ENCODE measurements around the gene ST6GALNAC3. TPM values are rescaled to one million over a fixed set of nuclear protein-coding genes. Genes with fewer than 3 reads are reported as not detected.

Gene ST6GALNAC3
- total and polyA plus RNA-seq, 3 donors from 2014 or later = 0.46 to 0.87 (median 0.74) TPM

- no peak overlapping the region for H3K27ac ChIP-seq
- intact Hi-C loops (cut with DNase I; ENCODE audit: low total_unique reads) = no loop called here
- DNase-seq = no peak
- 52 to 64% methylated on average over 4 of the region's 4 CpGs for WGBS, 2 donors
- no peaks in the 10 kb centered on the region for H3K27me3 ChIP-seq
- no peak overlapping the region for H3K4me3 ChIP-seq
- no peaks in the 10 kb centered on the region for H3K36me3 ChIP-seq (ENCODE audit: low read depth, missing control alignments)
- H3K9me3 ChIP-seq = no peaks in the 10 kb centered on the region
- no peaks in the 10 kb centered on the region for H3K4me1 ChIP-seq
- TF ChIP-seq POLR2A (IDR thresholded peaks at IDR 0.05) (no peak), CTCF (IDR thresholded peaks at IDR 0.05) (no peak)
Observed at GRCh38 chr1:76156987-76157386, 82.4 kb downstream of the ST6GALNAC3 start.

GRCh38 chr1:76158126-76158525, 83.6 kb downstream of the ST6GALNAC3 start:
- no peak overlapping the region for H3K27ac ChIP-seq
- no peaks in the 10 kb centered on the region for H3K36me3 ChIP-seq (ENCODE audit: low read depth, missing control alignments)
- no peaks in the 10 kb centered on the region for H3K9me3 ChIP-seq
- no peaks in the 10 kb centered on the region for H3K27me3 ChIP-seq
- H3K4me1 ChIP-seq = no peaks in the 10 kb centered on the region
- intact Hi-C loops (cut with DNase I; ENCODE audit: low total_unique reads) = no loop called here
- 85% methylated on average over 4 of the region's 4 CpGs for WGBS, 2 donors
- no peak overlapping the region for H3K4me3 ChIP-seq
- no peak for TF ChIP-seq CTCF (IDR thresholded peaks at IDR 0.05)
- no peak for TF ChIP-seq POLR2A (IDR thresholded peaks at IDR 0.05)
- no peak for DNase-seq

GRCh38 chr1:76160225-76160624, 85.7 kb downstream of the ST6GALNAC3 start:
- Histone ChIP-seq H3K36me3 (ENCODE audit: low read depth, missing control alignments) (no peaks in the 10 kb centered on the region), H3K9me3 (no peaks in the 10 kb centered on the region), H3K27ac (no peak overlapping the region), H3K27me3 (no peaks in the 10 kb centered on the region), H3K4me3 (no peak overlapping the region), H3K4me1 (no peaks in the 10 kb centered on the region)
- TF ChIP-seq POLR2A (IDR thresholded peaks at IDR 0.05) (no peak), CTCF (IDR thresholded peaks at IDR 0.05) (no peak)
- WGBS, 2 donors = 80 to 90% methylated on average over 4 of the region's 4 CpGs
- DNase-seq = no peak
- intact Hi-C loops (cut with DNase I; ENCODE audit: low total_unique reads) = no loop called here

- WGBS, 2 donors = 86 to 87% methylated on average over 2 of the region's 2 CpGs
- Histone ChIP-seq H3K36me3 (ENCODE audit: low read depth, missing control alignments) (no peaks in the 10 kb centered on the region), H3K27me3 (no peaks in the 10 kb centered on the region), H3K4me3 (no peak overlapping the region), H3K9me3 (no peaks in the 10 kb centered on the region), H3K27ac (no peak overlapping the region), H3K4me1 (no peaks in the 10 kb centered on the region)
- TF ChIP-seq CTCF (IDR thresholded peaks at IDR 0.05) = no peak
- no peak for TF ChIP-seq POLR2A (IDR thresholded peaks at IDR 0.05)
- intact Hi-C loops (cut with DNase I; ENCODE audit: low total_unique reads) = no loop called here
- DNase-seq = no peak
Observed at GRCh38 chr1:76161451-76161850, 86.9 kb downstream of the ST6GALNAC3 start.

GRCh38 chr1:76162254-76162653, 87.7 kb downstream of the ST6GALNAC3 start:
- intact Hi-C loops (cut with DNase I; ENCODE audit: low total_unique reads) = no loop called here
- no peaks in the 10 kb centered on the region for H3K27me3 ChIP-seq
- H3K36me3 ChIP-seq (ENCODE audit: low read depth, missing control alignments) = no peaks in the 10 kb centered on the region
- H3K4me1 ChIP-seq = no peaks in the 10 kb centered on the region
- H3K27ac ChIP-seq = no peak overlapping the region
- no peak overlapping the region for H3K4me3 ChIP-seq
- WGBS, 2 donors = 88 to 94% methylated on average over 5 of the region's 5 CpGs
- H3K9me3 ChIP-seq = no peaks in the 10 kb centered on the region
- no peak for DNase-seq
- TF ChIP-seq POLR2A (IDR thresholded peaks at IDR 0.05) = no peak
- TF ChIP-seq CTCF (IDR thresholded peaks at IDR 0.05) = no peak

Data from testis (tissue), 3 donors.